Transverse colon (tissue), 4 donors: ENCODE results near the gene CNTFR.

Experiments used
- CTCF ChIP-seq, 5 experiments: fragments of 200-600 bp in 3 of 5; fragments of 450-650 bp in 2 of 5; sonication (generic) in 3 of 5; IDR thresholded peaks; 1 replicate in 2 of 5; 2 replicates in 3 of 5; pipeline ENCODE4 v1.5.1; 2016 to 2017; ENCODE audit warnings: antibody characterized with exemption in 5 of 5, inconsistent platforms in 3 of 5, mild to moderate bottlenecking in 2 of 5, moderate library complexity in 1 of 5
- EP300 ChIP-seq: sonication (generic); formaldehyde crosslinking; IDR thresholded peaks from one replicate; pipeline ENCODE4 v1.6.1; 2017; ENCODE audit warnings: antibody characterized with exemption, low read depth
- POLR2A ChIP-seq: fragments of 450-650 bp; IDR thresholded peaks from one replicate; pipeline ENCODE4 v1.6.1; 2016; ENCODE audit warnings: antibody characterized with exemption, mild to moderate bottlenecking, moderate library complexity
- POLR2AphosphoS5 ChIP-seq, 3 donors: sonication (generic); formaldehyde crosslinking; IDR thresholded peaks; one replicate each; pipeline ENCODE4 v1.6.1; 2016; ENCODE audit warnings: antibody characterized with exemption in 3 of 3

- TF ChIP-seq CTCF (IDR thresholded peaks at IDR 0.05): no peak
- no peak for TF ChIP-seq POLR2AphosphoS5 (IDR thresholded peaks at IDR 0.05)
- TF ChIP-seq POLR2A: no peak
- TF ChIP-seq EP300: no peak
Measured at GRCh38 chr9:34502891-34503290, 86.6 kb downstream of the CNTFR start.
